ENCODE measurements around the gene UGT1A9.

DNA sequence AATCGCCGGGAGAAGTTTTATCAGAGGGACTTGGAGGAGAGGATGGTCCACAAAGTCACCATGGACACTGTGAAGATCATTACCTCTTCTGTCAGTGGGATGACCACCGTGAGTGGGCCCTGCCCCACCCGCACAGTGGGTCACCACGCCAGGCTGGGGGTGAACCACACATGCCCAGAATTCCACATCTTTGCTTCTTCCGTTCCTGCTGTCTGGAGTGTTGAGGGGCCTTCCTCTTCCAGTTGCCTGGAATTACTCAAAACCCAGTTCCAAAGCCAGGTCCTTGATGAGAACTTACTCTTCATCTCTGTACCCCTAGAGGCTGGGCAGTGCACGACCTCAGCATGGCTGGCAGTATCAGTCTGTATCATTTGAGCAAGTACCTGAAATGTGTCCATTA, 128.5 kb downstream of the UGT1A9 start:
- TF ChIP-seq POLR2A (IDR thresholded peaks at IDR 0.05; ENCODE audit: low read length) (no peak), GATA1 (IDR thresholded peaks at IDR 0.05; ENCODE audit: low read depth, low read length) (no peak)
